CD4-positive, alpha-beta T cell treated with Interleukin-15 for 4 hours (primary cell): ENCODE data around the gene TNS1.

Experiments used
- DNase-seq: peaks from one replicate; pipeline ENCODE4 v3.0.0-alpha.2; 2020; ENCODE audit warnings: low spot score

TNS1 gene

DNA sequence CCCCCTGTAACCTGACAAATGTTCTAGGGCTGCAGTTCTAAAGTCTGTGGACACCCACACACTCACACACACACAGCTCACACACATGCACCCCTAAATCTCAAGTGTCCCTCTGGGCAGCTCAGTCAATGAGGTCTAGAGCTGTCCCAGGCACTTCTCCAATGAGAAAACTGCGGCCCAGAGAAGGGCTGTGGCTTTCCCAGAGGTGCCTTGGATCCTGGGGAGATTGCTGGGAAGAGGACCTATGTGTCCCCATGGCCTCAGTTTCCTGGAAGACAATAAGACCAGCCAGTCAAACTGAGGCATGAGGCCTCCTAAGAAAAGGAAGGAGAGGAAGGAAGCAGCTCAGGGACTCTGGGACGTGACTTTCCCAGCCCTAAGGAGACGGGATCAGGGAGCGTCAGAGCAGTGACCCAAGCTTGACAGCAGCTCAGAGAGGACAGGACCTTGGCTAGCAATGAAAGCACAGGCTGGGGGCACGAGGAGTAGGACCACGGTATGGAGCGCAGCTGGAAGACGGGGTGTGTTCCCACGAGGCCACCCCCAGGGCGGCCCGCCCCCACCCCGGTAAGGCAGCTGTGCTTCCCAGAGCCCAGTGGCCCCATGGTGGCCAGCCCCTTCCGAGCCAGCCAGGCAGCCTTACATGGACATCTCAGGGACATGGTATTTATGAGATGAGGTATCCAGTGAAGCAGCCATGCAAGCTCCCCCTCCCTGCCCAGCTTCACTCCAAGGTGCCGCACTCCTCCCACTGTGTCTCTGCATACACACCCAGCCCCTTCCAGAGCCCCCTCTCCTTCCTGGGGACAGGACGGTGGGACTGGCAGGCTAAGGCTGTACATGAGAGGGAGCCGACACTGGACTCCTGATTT lies 46.0 kb downstream of the TNS1 start:
- DNase-seq: no peak

DNA sequence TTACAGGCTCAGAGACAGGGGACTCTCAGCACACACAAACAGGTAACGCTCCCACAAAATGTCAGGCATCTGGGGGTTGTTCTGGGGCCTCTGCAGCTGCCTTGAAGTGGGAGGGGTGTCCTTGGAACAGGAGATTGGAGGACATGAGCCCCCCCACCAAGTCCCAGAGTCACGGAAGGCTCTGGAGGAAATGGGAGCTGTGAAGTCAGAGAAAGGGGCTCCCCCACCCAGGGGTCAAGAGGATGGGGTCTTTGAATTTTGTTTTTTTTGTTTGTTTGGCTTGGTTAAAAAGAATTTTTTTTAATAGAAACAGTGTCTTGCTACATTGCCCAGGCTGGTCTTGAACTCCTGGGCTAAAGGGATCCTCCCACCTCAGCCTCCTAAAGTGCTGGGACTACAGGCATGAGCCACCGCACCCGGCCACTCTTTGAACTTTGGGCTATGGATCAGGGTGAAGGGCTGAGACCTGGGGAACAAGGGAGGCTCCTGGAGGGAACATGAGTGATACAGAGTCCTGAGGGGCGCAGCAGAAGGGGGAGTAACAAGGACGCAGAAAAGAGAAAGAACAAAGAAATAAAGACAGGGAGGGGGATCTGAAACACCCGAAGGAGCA lies 46.8 kb downstream of the TNS1 start:
- DNase-seq: no peak

DNA sequence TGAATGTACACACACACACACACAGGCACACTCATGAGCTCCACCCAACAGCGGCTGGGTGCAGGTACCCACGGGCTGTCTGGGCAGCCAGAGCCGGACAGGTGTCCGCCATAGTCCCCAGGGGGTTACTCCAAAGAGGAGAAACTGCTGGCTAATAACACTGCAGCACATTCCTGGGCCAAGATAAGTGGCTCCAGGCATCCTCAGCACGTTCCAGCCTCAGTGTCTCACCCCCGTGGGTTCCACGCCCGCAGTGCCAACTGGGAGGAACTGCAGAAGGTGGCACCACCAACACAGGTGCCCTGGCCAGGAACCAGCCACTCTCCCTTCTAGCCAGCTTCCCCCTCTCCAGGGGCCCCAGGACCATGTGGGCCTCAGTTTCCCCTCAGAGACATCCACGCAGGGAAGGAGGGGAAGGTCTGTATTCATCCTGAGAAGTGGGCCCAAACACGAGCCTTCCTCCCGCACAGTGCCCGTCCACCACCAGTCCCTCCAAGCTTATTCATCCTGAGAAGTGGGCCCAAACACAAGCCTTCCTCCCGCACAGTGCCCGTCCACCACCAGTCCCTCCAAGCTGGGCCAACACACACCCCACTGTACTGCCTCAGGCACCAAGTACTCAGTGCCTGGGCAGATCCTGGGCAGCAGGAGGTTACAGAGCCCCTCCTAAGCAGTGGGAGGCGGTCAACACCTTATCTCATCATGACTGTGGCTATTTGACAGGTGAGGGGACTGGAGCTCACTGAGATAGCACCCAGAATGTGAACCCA lies 47.6 kb downstream of the TNS1 start:
- no peak for DNase-seq

DNA sequence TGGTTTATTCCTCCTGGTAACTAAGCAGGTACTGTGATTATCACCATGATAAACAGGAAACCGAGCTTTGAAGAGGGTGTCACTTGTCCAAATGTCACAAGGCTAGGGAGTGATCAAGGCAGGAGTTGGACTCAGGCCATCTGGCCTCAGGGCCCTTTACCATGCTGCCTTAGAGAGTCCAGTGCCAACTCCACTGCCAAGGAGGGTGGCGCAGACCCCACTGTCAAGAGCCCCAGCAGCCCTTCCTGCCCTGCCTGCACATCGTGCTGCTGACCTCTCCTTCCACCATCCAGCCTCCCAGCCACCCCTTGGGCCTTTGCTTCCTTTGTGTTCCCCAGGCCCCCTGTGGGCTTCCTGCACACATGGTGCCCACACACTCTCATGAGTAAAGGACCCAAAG lies 48.3 kb downstream of the TNS1 start:
- no peak for DNase-seq

DNA sequence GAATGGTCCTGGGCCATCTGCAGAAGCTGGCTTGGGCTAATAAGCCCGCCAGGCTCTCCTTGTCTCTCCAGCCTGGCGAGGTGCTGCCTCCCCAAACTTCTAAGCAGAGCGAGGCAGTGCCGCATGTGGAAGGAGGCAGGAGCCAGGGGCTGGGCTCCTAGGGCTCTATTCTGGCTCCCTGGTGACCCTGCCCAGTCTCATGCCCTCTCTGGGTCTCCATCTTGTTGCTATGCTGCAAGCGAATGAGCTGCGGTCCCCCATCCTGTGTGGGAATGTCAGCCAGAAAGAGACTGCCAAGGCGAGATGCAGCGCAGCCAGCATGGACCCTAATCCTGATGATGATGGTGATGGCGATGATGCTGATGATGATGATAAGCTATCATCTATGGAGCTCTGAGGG lies 48.7 kb downstream of the TNS1 start:
- DNase-seq: no peak

DNA sequence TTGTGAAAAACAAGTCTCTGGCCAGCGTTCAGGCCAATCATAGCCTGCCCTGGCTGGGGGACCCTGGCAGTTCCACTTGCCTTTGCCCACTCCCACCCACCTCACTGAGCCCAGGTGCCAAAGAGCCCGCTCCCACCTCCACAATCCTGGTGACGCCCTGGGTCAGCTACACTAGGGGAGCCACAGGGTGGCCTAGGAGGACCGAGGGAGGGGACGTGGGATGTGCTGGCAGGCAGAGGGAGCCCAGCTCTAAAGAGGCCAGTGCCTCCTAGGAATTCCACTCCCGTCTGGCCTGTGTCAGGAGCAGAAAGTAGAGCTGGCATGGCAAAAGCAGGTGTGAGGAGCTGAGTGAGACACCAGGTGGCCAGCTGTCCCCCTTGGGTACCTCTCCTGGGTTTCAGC lies 49.3 kb downstream of the TNS1 start:
- DNase-seq: no peak

DNA sequence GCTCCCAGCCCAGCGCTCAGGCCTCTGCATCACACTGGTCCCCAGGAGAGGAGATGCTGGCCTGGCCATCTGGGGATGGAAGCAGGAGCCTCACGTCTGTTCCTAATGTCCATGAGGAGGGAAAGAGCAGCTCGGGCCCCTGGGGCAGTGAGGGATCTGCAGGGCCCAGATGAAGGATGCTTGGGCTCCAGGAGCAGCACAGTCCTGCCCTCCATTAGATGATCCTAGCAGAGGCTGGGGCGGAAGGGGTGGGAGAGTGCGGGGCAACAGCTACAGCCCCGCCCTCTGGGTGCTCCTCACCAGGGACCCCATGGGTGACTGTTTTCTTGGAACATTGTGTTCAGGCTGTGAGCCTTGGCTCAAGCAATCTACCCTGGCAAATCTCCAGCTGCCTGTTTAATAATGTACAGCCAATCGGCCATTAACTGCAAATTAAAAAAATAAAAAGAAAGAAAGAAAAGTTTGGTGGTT lies 49.7 kb downstream of the TNS1 start:
- DNase-seq: no peak

DNA sequence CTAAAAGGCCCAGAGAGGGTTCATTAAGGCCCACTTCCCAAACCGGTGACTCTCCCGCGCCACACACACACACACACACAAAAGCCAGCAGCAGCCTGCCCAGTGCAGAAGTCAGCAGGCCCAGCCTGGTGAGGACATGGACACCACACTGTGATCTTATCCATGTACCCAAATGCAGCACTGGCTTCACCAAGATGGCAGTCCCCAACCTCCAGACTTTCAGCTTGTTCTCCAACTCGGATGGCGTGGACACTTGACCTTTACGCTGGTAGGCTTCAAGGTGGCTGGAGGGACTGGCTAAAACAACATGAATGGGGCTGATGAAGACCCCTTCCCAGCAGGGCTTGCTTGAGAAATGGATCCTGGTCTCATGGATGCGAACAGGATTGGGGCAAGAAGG lies 50.4 kb downstream of the TNS1 start:
- DNase-seq: no peak

DNA sequence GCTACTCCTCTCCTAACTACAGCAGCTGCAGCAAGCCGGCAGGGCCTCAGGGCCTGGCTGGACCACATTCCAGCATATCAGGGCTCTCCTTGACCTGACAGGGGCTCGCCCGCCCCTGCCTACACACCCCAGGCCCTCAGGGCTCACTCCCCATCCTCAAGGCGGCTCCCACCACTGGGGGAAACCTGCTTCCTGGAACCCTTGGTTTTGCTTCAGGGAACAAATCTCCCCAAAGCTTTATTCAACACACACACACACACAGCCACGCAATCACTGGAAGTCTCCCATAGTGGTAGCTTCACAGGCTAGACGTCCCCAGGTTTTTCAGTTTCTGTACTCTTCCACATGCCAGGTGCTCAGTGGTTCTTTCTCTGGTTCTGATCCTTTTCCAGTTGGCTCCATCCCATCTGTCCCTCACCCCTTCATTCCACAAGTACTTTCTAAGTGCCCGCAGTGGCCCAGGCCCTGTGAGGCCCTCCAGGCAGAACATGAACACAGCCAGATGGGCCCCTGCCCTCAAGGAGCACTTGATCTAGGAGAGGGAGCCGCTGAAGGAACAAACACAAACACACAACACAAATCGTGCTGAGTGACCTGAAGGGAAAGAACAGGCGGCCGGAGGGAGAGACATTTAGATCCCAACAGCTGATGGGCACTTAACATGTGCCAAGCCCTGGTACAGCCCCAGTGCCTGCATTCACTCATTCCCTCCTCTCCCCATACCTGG lies 51.1 kb downstream of the TNS1 start:
- no peak for DNase-seq

DNA sequence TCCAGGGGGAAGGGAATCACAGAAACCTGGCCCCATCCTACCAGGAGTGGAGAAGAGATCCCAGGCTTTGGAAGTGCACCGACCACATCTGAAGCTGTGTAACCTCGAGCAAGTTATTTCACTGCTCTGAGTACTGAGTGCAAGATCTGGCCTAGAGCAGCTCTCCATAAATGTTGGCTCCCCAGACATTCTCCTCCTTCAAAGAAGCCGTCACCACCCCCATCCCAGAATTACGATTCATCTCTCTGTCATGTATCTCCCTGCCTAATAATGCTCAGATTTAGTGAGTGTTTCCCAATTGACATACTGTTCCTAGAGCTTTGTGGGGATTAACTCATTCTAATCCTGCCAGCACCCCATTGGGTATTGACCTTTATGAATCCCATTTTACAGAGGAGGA lies 51.7 kb downstream of the TNS1 start:
- no peak for DNase-seq

DNA sequence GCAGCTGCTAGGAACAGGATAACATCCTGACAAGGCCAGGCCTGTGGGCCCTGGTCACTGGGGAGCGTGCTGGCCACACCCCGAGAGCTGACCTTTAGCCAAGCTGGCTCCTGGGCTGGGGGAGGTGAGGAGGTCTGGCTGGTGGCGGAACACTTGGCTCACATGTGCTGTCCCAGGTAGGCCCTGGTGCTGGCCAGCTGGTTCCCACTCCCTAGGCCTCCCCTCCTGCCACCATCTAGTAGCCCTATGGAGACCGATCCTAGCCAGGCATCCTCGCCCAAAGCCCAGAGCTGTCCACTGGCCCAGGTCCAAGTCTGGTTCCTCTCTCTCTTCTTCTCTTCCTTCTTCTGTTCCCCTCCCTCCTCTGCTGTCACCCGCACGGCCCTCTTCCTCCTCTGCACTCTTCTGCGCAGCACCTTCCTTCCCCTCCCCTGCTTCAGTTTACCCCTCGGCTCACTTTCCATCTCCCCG lies 52.4 kb downstream of the TNS1 start:
- DNase-seq: no peak

DNA sequence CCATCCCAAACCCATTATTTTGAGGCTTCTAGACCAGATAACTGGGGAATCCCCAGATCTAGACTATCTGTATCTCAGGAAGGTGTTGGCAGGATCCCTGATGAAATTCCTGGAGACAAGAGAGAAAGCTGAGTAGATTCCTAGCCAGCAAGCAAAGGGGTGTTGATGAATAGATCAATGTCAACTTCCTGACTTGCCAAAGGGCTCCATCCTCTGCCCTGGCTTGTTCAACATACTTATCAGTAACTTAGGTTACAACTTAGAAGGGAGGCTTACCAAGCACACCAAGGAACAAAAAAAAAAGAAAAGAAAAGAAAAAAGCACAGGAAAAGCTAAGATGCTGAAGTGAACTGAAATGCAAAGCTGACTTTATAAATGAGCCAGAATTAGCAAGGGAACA lies 53.3 kb downstream of the TNS1 start:
- no peak for DNase-seq

DNA sequence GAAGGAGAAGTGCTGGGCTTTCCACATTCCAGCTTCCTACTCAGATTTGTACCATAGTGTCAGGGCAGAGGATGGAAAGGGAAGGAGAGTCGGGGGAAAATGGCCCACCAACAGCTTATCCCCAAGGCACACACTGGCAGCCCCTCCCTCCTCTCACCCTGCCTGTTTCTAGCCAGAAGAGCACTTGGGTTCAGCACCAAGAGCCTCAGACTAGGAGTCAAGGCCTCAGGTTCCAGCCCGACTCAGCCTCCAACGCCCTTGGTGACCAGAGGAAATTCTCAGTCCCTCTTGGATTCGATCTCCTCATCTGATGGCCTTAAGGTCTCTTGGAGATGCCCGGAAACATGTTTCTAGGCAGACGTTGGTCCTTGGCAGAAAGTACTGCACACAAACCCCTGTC lies 53.9 kb downstream of the TNS1 start:
- no peak for DNase-seq

DNA sequence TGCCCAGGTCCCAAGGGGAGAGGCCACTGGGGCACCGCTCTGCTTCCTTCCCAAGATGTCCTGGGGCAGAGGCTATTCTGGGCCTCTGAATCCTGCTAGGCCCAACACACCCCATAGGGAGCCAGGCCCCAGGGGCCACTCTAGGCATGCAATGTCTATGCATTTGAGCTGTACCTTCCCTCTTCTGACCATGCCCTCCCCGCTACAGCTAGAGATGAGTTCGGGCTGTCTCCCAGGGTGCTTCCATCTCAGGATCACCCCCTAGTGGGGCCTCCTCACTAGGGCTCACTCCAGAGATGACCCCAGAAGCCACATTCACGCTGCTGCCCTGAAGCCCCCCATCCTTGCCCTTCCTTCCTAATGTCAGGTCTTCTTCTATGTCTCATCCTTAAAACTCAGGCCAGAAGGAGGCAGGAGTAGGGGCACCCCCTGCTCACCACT lies 54.4 kb downstream of the TNS1 start:
- DNase-seq: no peak

DNA sequence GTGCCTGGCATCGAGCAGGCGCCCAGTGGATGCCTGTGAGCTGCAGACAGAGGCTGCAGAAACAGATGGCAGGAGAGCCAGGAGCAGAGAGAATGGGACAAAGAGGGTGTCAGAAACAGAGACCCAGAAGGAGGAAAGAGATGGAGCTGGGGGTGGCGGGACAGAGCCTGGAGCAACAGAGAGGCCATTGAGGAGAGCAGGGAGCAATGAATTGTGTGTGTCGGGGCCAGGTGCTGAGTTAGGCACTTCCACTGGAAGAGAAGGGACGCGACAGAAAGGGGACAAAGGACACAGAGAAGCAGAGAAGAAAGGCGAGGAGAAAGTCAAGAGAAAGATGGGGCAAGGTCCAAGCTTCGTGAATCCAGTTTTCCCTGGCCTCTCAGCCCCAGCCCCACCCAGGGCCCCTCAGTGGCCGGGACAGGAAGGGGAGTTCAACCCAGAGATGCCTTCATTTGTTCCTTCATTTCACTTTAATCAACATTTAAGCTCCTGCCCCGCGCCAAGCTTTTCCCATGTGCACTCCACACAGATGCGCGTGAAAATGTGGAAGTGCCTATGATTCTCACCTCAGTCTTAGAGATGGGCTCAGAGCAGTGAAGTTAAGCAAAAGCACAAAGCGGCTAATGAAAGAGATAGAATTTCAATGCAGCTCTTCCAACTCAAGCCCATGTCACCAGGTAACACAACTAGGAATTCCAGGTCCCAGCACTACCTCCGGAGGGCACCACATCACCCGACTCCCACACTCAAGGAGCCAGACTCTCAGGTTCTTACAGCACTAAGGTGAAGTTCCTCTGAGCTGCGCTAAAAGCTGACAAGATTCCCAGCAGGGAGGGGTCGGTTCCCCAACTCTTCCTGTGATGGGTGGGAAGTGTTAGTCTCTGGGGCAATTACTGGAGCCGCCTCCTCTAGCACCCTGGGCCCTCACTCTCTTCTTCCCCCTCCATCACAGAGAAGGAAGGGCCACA lies 55.1 kb downstream of the TNS1 start:
- no peak for DNase-seq

DNA sequence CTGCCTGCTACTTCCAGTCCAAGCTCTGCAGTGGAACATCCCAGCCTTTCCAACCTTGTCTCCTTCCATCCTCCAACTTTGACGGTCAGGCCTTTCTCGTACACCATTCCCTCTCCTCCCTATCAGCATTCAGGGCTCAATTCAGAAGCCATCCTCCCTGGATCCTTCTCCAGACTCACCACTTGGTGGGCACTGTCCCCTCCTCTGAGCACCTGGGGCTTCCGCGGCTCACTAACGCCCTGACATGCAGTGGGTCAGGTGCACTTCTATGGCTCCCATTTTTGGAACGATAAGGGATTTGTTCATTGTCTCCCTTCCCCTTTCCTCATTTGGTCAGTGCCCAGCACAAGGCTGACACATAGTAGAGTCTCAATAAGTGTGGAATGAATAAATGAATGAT lies 56.7 kb downstream of the TNS1 start:
- no peak for DNase-seq

DNA sequence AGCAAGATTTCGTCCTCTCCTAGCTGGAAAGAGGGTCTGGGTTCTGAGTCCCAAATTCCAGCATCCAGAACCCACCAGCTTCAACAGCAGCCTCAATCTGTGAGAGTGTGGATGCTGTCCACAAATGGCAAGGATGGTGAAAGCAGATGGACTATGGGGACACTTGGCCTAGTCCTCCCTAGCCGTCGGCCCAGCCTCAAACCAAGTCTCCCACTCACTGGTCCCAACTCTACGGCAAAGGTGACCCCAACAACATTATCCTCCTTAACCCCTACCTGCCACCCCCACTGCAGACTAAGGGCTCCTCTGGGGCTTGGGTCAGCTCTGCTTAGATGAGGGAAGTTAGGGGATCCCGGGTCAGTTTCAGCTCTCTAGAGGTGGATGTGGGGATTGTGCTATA lies 57.3 kb downstream of the TNS1 start:
- DNase-seq: no peak

DNA sequence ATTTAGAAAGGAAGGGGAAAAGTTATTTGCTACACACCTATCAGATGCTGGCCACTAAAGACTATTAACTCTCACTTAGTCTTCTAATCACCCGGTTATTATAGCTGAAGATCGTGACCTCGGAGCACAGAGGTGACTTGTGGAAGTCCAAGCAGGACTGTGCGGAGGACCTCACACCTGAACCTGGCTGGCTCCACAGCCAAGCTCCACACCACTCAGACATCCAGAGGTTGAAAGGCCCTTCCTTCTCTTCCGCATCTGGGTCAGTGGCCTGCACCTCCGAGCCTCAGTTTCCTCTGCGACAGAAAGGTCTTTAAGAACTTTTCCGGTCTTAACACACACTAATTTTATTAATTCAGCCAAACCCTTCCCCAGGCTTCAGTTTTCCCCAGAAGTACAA lies 57.9 kb downstream of the TNS1 start:
- no peak for DNase-seq

DNA sequence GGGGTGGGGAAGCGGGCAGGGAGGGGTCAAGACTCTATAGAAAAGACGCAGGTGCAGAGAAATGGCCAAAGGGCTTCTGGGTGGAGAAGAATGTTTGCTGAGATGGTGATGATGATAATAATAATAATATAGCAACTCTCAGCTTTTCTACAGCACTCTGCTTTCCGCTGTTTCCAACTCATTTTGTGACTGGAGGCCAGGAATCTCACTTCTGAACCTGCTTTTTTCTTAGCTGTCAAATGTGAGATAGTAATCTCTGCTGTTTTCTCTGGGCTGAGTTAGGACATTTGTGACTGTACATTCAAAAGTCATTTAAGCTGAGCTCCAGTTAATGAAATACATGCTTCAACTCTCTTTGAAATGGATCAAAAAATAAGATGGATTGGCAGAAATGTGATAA lies 58.4 kb downstream of the TNS1 start:
- no peak for DNase-seq

DNA sequence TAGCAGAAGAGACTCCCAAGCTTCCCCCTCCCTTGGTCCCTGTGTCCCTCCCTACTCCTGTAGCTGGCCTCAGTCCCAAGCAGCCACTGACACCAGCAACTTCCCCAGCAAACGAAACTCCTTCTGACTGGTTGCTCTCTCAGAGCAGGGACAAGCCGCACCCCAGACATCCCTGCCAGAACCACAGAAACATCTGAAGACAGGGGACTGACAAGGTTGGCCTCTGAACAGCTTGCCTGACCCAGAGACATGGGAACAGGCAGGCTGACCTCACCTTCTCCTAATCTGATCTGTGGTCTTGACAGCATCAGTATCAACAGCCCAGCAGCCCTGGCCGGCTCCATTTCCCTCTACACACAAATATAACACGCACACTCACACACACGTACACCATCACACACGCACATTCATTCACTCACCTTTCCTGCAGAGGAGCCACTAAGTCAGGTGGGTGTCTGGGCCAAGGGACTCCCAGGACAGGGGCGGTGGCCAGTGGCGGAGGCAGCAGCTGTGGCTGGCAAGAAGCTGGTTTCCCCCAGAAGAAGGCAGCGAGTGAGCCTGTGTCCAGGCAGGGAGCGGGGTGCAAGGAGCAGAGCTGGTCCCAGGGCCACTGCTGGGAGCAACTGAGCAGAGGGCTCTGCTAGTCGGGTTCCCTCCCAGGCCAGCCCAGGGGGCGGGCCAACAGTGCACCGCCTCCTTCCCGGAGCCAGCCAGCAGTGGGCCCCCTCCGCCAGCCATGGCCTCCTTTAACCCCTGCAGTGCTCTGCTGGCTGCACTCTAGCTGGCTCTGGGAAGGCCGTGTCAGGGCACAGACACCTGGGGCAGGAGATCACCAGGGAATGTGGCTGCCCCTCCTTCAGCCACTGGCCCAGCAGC lies 59.1 kb downstream of the TNS1 start:
- DNase-seq: no peak
